HTR-8/SVneo (cell line): ENCODE measurements around the gene CRADD.
"Not testable (repeated sequence)": the region's sequence is repeated elsewhere in the genome, so short reads cannot be mapped to it uniquely, and the experiment has no call there.

Experiments used
- DNase-seq: peaks from one replicate; pipeline ENCODE4 v3.0.0; 2011; ENCODE audit warnings: low spot score, mixed read lengths; ENCODE audit not compliant: insufficient read length
- FAIRE-seq: peaks from 2 replicates; lab custom pipeline; 2011; peaks lifted over from hg19 to GRCh38; lab: Jason Lieb, UNC

Gene CRADD

GRCh38 chr12:93883436-93884154 is 206.4 kb downstream of the CRADD start:
- no peak for FAIRE-seq
- no peak for DNase-seq

GRCh38 chr12:93884794-93885460 is 207.8 kb downstream of the CRADD start:
- FAIRE-seq = no peak
- DNase-seq = no peak

GRCh38 chr12:93885973-93886532 is 208.9 kb downstream of the CRADD start:
- not testable (repeated sequence) for DNase-seq, FAIRE-seq

GRCh38 chr12:93886533-93887511 is 209.6 kb downstream of the CRADD start:
- DNase-seq (peak; percentile 32), FAIRE-seq (no peak)

GRCh38 chr12:93888964-93889363 is 211.8 kb downstream of the CRADD start:
- DNase-seq = no peak
- FAIRE-seq = no peak

- DNase-seq (no peak), FAIRE-seq (no peak)
These were observed 212.5 kb downstream of the CRADD start for GRCh38 chr12:93889516-93890212.

GRCh38 chr12:93892423-93893268 is 215.5 kb downstream of the CRADD start:
- DNase-seq = no peak
- FAIRE-seq = no peak

GRCh38 chr12:93894391-93895088 is 217.4 kb downstream of the CRADD start:
- FAIRE-seq = no peak
- DNase-seq = no peak

- FAIRE-seq (peak; percentile 31), DNase-seq (no peak)
These were observed 217.9 kb downstream of the CRADD start for GRCh38 chr12:93895089-93895445.

GRCh38 chr12:93896427-93896826 is 219.3 kb downstream of the CRADD start:
- DNase-seq = no peak

GRCh38 chr12:93896952-93897351 is 219.8 kb downstream of the CRADD start:
- FAIRE-seq (no peak), DNase-seq (no peak)

More at GRCh38 chr12:93896427-93896826, 219.3 kb downstream of the CRADD start:
- FAIRE-seq = no peak

GRCh38 chr12:93901739-93902138 is 224.6 kb downstream of the CRADD start:
- no peak for FAIRE-seq
- DNase-seq = no peak

- DNase-seq (no peak), FAIRE-seq (no peak)
These were observed 225.0 kb downstream of the CRADD start for GRCh38 chr12:93902192-93902591.

GRCh38 chr12:93902736-93903562 is 225.8 kb downstream of the CRADD start:
- FAIRE-seq (no peak), DNase-seq (no peak)

- FAIRE-seq (no peak), DNase-seq (no peak)
These were observed 226.9 kb downstream of the CRADD start for GRCh38 chr12:93904124-93904523.

GRCh38 chr12:93908264-93908663 is 231.1 kb downstream of the CRADD start:
- DNase-seq (no peak), FAIRE-seq (no peak)

GRCh38 chr12:93908846-93909567 is 231.8 kb downstream of the CRADD start:
- FAIRE-seq (no peak), DNase-seq (no peak)
